C4-2B (cell line): Measurements from ENCODE around the gene EOLA1.

Experiments used
- ZFX ChIP-seq: fragments of 450-650 bp; IDR thresholded peaks from 2 replicates; pipeline ENCODE4 v1.6.1; 2017
- TF ChIP-seq, protein P1 (sequence below): fragments of 450-650 bp; conservative IDR thresholded peaks from 2 replicates; pipeline ENCODE4 v1.5.1; 2017; ENCODE audit warnings: mild to moderate bottlenecking

- TF ChIP-seq, protein P1, sequence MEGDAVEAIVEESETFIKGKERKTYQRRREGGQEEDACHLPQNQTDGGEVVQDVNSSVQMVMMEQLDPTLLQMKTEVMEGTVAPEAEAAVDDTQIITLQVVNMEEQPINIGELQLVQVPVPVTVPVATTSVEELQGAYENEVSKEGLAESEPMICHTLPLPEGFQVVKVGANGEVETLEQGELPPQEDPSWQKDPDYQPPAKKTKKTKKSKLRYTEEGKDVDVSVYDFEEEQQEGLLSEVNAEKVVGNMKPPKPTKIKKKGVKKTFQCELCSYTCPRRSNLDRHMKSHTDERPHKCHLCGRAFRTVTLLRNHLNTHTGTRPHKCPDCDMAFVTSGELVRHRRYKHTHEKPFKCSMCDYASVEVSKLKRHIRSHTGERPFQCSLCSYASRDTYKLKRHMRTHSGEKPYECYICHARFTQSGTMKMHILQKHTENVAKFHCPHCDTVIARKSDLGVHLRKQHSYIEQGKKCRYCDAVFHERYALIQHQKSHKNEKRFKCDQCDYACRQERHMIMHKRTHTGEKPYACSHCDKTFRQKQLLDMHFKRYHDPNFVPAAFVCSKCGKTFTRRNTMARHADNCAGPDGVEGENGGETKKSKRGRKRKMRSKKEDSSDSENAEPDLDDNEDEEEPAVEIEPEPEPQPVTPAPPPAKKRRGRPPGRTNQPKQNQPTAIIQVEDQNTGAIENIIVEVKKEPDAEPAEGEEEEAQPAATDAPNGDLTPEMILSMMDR, result no peak
- no peak for TF ChIP-seq ZFX
Observed at GRCh38 chrX:149511081-149511480, 29.7 kb upstream of the EOLA1 start.
